ENCODE data around the gene HYI.

The HYI gene

GRCh38 chr1:43443197-43443946 is 10.4 kb downstream of the HYI start:
- no peak for TF ChIP-seq CTCF (IDR thresholded peaks at IDR 0.05; ENCODE audit: control insufficient read depth, extremely low read depth, insufficient read depth)
- no peak for DNase-seq (ENCODE audit: low read depth)
- no peak overlapping the region for H3K4me3 ChIP-seq (ENCODE audit: low read depth, low read length)

GRCh38 chr1:43442756-43443155 is 11.0 kb downstream of the HYI start:
- TF ChIP-seq CTCF (IDR thresholded peaks at IDR 0.05; ENCODE audit: control insufficient read depth, extremely low read depth, insufficient read depth) = no peak
- DNase-seq (ENCODE audit: low read depth) = no peak
- H3K4me3 ChIP-seq (ENCODE audit: low read depth, low read length) = no peak overlapping the region

- DNase-seq (ENCODE audit: low read depth) = no peak
- TF ChIP-seq CTCF (IDR thresholded peaks at IDR 0.05; ENCODE audit: control insufficient read depth, extremely low read depth, insufficient read depth) = no peak
- no peak overlapping the region for H3K4me3 ChIP-seq (ENCODE audit: low read depth, low read length)
Measured at GRCh38 chr1:43441894-43442637, 11.7 kb downstream of the HYI start.

GRCh38 chr1:43441166-43441893 is 12.4 kb downstream of the HYI start:
- TF ChIP-seq CTCF (IDR thresholded peaks at IDR 0.05; ENCODE audit: control insufficient read depth, extremely low read depth, insufficient read depth) = no peak
- no peak overlapping the region for H3K4me3 ChIP-seq (ENCODE audit: low read depth, low read length)
- DNase-seq (ENCODE audit: low read depth) = no peak

GRCh38 chr1:43440358-43440757 is 13.4 kb downstream of the HYI start:
- no peak for TF ChIP-seq CTCF (IDR thresholded peaks at IDR 0.05; ENCODE audit: control insufficient read depth, extremely low read depth, insufficient read depth)
- no peak for DNase-seq (ENCODE audit: low read depth)
- H3K4me3 ChIP-seq (ENCODE audit: low read depth, low read length) = no peak overlapping the region

GRCh38 chr1:43439781-43440180 is 13.9 kb downstream of the HYI start:
- no peak overlapping the region for H3K4me3 ChIP-seq (ENCODE audit: low read depth, low read length)
- DNase-seq (ENCODE audit: low read depth) = no peak
- no peak for TF ChIP-seq CTCF (IDR thresholded peaks at IDR 0.05; ENCODE audit: control insufficient read depth, extremely low read depth, insufficient read depth)

Measured in LNCaP clone FGC (cell line).